ENCODE data around the gene ARID3C.

The ARID3C gene

DNA sequence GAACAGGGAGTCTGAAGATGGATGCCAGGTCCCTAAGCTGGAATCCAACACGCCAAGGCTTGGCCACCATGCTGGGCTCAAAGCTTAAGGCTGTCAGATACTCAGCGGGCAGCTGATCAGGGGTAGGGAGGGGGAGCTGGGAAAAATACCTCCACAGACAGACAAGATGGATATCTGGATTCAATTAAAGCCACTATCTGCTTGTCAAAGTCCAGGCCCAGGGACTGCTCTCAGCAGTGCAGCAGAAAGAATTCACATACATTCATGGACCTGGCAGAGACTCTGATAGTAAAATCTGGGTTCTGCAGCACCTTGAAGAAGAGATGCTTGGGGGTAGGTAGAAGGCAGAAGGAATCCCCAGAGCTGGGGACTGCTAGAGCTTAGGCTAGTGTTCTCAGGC, 13.7 kb downstream of the ARID3C start:
- Histone ChIP-seq H3K27me3 (ENCODE audit: control insufficient read depth in 5 of 5, insufficient read depth in 4 of 5, low read length in 5 of 5) (no peaks in the 10 kb centered on the region), H3K4me3 (ENCODE audit: low read depth in 1 of 5, low read length in 5 of 5) (no peak overlapping the region), H3K9me3 (ENCODE audit: control insufficient read depth in 5 of 5, low read length in 5 of 5) (no peaks in the 10 kb centered on the region), H3K27ac (ENCODE audit: low read depth, low read length) (no peak overlapping the region), H3K9ac (ENCODE audit: low read length in 5 of 5) (no peak overlapping the region), H3K36me3 (ENCODE audit: control insufficient read depth in 5 of 5, insufficient read depth in 5 of 5, low read length in 5 of 5) (peaks cover 6 to 54% (median 47%) of the 10 kb centered on the region in 5 donors), H3K4me1 (ENCODE audit: control insufficient read depth in 5 of 5, insufficient read depth in 5 of 5, low read length in 5 of 5) (peaks cover 10 to 38% (median 37%) of the 10 kb centered on the region in 5 donors)

DNA sequence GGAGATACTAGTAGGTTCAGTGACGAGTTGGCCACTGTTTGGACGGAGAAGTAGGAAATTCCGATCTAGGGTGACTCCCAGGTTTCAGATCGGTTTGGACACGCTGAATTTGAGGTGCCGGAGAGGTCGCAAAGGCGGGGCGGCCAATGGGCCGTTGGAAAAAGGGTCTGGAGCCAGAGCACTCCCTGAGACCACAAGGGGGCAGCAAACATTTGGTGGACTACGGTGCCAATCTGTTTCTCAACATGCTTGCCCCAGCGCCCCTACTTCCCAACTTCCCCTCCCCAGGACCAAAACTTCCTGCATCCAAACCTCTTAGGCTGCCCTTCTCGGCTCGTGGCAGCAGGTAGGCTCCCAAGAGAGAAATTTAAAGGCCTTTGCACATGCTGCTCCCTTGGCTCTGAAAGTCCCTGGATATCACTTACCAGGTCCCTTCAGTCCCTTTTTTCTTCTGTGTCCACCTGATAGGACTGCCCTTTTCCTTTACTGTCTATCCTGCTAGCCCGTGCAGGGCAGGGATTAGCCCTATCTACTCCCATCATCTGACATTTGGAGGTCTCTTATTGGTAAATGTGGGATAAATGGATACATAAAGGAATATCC, 16.0 kb downstream of the ARID3C start:
- Histone ChIP-seq H3K9ac (ENCODE audit: low read length in 5 of 5) (peak overlapping the region in 4 of 5 donors; percentile 48 to 92 (median 66)), H3K27ac (ENCODE audit: low read depth, low read length) (peak overlapping the region; percentile 60), H3K4me3 (ENCODE audit: low read depth in 1 of 5, low read length in 5 of 5) (peak overlapping the region; percentile 58 to 84 (median 80)), H3K27me3 (ENCODE audit: control insufficient read depth in 5 of 5, insufficient read depth in 4 of 5, low read length in 5 of 5) (no peaks in the 10 kb centered on the region), H3K36me3 (ENCODE audit: control insufficient read depth in 5 of 5, insufficient read depth in 5 of 5, low read length in 5 of 5) (peaks cover 3 to 45% (median 40%) of the 10 kb centered on the region in 5 donors), H3K9me3 (ENCODE audit: control insufficient read depth in 5 of 5, low read length in 5 of 5) (no peaks in the 10 kb centered on the region), H3K4me1 (ENCODE audit: control insufficient read depth in 5 of 5, insufficient read depth in 5 of 5, low read length in 5 of 5) (peaks cover 5 to 28% (median 25%) of the 10 kb centered on the region in 5 donors)

DNA sequence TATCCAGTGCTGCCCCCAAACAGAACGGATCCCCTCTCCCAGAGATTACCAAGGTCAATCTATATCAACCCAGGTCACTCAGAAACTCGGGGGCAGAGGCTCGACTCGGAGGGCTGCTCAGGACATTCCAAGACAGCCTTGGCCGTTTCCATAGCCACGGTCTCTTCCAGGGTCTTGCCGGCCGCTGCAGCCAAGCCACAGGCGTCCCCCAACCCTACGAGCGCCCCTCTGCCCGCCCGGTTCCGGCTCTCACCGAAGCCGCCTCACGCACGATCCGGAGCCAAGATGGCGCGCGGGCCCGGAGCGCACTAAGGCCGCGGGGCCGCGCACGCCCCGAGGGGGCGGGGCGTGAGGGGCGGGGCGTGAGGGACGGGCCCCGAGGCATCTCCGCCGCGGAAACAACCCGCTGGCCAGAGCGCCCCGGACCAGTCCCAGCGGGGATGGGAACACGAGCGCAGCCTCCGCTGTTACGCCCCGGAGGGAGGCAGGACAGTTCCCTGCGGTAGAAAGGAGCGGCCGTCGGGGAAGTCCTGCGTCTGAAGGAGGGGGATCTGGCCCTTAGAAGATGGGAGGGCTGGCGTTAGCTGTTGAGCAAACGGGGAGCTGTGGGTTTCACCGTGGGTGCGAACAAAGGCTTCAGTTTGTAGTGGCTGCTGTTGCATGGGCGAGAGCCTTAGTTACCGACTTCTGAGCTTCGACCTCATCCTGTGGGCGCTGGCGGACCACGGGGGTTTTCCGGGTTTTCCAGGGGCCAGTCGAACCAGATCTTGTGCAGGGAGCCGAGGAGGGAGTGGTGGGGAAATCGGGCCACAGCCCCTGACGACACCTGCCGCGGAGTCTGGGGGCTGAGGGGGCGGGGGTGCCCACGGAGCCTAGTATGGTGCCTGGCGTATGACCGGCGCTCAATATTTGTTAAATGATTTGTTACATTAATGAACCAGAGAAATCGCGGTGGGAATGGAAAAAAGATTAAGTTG, 16.8 kb downstream of the ARID3C start, which contains the start of gene RPP25L:
TSS of gene RPP25L (minus strand) at position 287 of the 977 bp plus-strand sequence. CDS start 801 bp downstream, outside the sequence.
- peak within 1 kb of the TSS; percentile 59 to 96 (median 92) for H3K9ac ChIP-seq (ENCODE audit: low read length in 5 of 5)
- H3K9me3 ChIP-seq (ENCODE audit: control insufficient read depth in 5 of 5, low read length in 5 of 5) = no peaks in the 10 kb centered on the region
- peaks cover 0 to 37% (median 32%) of the 10 kb centered on the region in 5 donors for H3K36me3 ChIP-seq (ENCODE audit: control insufficient read depth in 5 of 5, insufficient read depth in 5 of 5, low read length in 5 of 5)
- peak within 1 kb of the TSS; percentile 79 to 87 (median 83) for H3K4me3 ChIP-seq (ENCODE audit: low read depth in 1 of 5, low read length in 5 of 5)
- peaks cover 5 to 28% (median 25%) of the 10 kb centered on the region in 5 donors for H3K4me1 ChIP-seq (ENCODE audit: control insufficient read depth in 5 of 5, insufficient read depth in 5 of 5, low read length in 5 of 5)
- H3K27ac ChIP-seq (ENCODE audit: low read depth, low read length) = peak within 1 kb of the TSS; percentile 60
- no peaks in the 10 kb centered on the region for H3K27me3 ChIP-seq (ENCODE audit: control insufficient read depth in 5 of 5, insufficient read depth in 4 of 5, low read length in 5 of 5)

DNA sequence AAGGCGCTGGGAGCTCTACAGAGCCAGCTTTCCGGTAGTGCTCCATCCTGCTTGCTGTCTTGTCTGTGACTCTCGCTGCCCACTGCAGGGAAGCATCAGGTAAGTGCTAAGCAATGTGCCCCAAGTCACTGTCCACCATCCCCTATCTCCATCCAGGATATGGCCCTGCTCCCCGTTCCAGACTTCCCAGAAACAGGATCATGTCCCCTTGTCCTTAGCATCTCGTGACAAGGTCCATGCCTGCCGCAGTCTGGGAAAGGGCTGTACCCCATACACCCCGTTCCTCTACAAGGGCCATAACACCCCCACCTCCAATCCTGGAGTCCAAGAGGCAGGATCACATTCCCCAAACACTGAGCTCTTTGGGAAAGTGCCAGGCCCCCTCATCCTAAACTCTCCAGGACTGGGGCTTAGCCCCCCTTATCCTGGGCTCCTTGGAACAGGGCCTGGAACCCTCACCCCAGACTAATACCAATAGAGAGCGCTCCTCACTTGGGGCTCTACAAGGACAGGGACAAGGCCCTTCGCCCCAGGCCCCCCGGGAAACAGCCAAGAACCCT, 17.5 kb downstream of the ARID3C start:
- H3K36me3 ChIP-seq (ENCODE audit: control insufficient read depth in 5 of 5, insufficient read depth in 5 of 5, low read length in 5 of 5) = peaks cover 0 to 30% (median 24%) of the 10 kb centered on the region in 5 donors
- peak overlapping the region; percentile 60 for H3K27ac ChIP-seq (ENCODE audit: low read depth, low read length)
- H3K4me1 ChIP-seq (ENCODE audit: control insufficient read depth in 5 of 5, insufficient read depth in 5 of 5, low read length in 5 of 5) = peaks cover 5 to 28% (median 25%) of the 10 kb centered on the region in 5 donors
- H3K9ac ChIP-seq (ENCODE audit: low read length in 5 of 5) = peak overlapping the region; percentile 56 to 96 (median 92)
- no peaks in the 10 kb centered on the region for H3K27me3 ChIP-seq (ENCODE audit: control insufficient read depth in 5 of 5, insufficient read depth in 4 of 5, low read length in 5 of 5)
- peak overlapping the region; percentile 79 to 87 (median 83) for H3K4me3 ChIP-seq (ENCODE audit: low read depth in 1 of 5, low read length in 5 of 5)
- no peaks in the 10 kb centered on the region for H3K9me3 ChIP-seq (ENCODE audit: control insufficient read depth in 5 of 5, low read length in 5 of 5)

DNA sequence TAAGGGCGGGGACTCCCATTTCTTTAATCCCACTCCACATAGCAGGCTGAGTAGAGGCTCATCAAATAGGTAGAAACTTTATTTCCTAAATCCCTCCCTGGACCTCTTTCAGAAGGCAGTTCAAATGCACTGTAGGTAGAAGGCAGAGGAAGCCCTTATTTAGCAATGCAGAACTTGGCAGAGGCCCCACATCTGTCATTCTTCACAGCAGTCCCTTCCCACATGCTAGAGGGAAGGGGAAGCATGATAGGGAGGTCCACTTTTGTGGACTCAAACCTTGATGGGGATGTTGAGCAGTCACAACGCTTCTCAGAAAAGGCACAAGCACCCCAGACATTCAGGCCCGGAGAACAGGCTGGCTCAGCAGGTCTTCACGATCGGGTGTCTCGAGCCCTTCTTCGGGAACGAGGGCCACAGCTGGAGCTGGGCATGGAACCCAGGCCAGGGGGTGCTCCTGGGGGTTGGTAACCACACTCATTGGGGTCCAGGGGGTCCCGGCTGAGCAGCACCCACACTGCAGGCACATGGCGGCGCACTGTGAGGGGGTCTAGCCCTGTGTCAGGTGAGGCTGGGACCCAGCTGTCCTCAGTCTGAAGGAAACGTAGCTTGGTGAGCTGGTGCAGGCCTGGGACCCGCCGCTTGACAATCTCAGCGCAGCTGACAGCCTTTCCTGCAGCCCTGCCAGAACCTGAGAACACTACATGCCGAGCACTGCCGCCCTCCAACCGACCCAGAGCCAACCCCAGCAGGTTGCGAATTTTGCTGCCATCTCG, 18.2 kb downstream of the ARID3C start:
- no peaks in the 10 kb centered on the region for H3K9me3 ChIP-seq (ENCODE audit: control insufficient read depth in 5 of 5, low read length in 5 of 5)
- H3K9ac ChIP-seq (ENCODE audit: low read length in 5 of 5) = peak overlapping the region in 2 of 5 donors; percentile 92 to 96
- H3K4me3 ChIP-seq (ENCODE audit: low read depth in 1 of 5, low read length in 5 of 5) = peak overlapping the region in 3 of 5 donors; percentile 79 to 84 (median 83)
- H3K4me1 ChIP-seq (ENCODE audit: control insufficient read depth in 5 of 5, insufficient read depth in 5 of 5, low read length in 5 of 5) = peaks cover 5 to 28% (median 25%) of the 10 kb centered on the region in 5 donors
- H3K36me3 ChIP-seq (ENCODE audit: control insufficient read depth in 5 of 5, insufficient read depth in 5 of 5, low read length in 5 of 5) = peaks cover 0 to 23% (median 18%) of the 10 kb centered on the region in 5 donors
- H3K27me3 ChIP-seq (ENCODE audit: control insufficient read depth in 5 of 5, insufficient read depth in 4 of 5, low read length in 5 of 5) = no peaks in the 10 kb centered on the region
- no peak overlapping the region for H3K27ac ChIP-seq (ENCODE audit: low read depth, low read length)

DNA sequence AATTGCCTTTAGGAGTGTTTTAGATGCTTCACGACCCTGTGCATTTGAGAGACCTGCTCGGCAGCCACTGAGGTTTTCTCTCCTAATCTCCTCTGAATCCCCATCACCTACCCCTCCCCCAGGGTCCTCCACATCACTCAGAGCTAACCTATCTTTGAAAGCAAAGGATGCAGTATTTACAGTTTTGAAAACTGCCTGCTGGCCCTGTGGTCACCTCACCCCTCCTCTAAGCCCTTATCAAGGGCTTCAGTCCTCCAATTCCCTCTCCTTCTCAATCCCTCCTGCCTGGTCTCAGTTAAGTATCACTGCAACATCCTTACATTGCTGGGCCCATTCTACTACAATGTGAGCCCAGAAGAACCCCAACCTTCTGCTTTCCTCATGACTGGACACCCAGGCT, 21.5 kb downstream of the ARID3C start:
- no peaks in the 10 kb centered on the region for H3K36me3 ChIP-seq (ENCODE audit: control insufficient read depth in 5 of 5, insufficient read depth in 5 of 5, low read length in 5 of 5)
- no peak overlapping the region for H3K27ac ChIP-seq (ENCODE audit: low read depth, low read length)
- H3K9ac ChIP-seq (ENCODE audit: low read length in 5 of 5) = no peak overlapping the region
- no peaks in the 10 kb centered on the region for H3K9me3 ChIP-seq (ENCODE audit: control insufficient read depth in 5 of 5, low read length in 5 of 5)
- peaks cover 5 to 20% (median 18%) of the 10 kb centered on the region in 5 donors for H3K4me1 ChIP-seq (ENCODE audit: control insufficient read depth in 5 of 5, insufficient read depth in 5 of 5, low read length in 5 of 5)
- H3K27me3 ChIP-seq (ENCODE audit: control insufficient read depth in 5 of 5, insufficient read depth in 4 of 5, low read length in 5 of 5) = peaks cover 0 to 4% (median 0%) of the 10 kb centered on the region in 5 donors
- no peak overlapping the region for H3K4me3 ChIP-seq (ENCODE audit: low read depth in 1 of 5, low read length in 5 of 5)

DNA sequence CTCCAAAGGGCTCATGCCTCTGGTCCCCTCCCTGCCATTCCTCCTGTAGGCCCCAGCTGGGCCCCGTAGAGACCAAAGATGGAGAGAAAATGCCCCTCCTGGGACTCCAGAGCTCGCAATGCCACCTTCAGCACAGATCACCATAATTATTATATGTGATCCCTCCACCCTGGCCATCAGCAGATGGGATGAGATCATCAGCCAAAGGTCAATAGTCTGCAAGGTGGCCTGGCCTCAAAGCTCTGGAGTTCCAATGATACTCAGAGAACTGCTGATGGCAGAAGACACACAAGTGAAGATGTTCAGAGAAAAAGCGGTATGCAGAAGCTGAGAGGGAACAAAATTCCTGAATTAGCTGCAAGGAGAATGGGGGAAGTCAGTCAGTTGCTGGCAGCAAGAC, 22.0 kb downstream of the ARID3C start:
- Histone ChIP-seq H3K27ac (ENCODE audit: low read depth, low read length) (no peak overlapping the region), H3K9me3 (ENCODE audit: control insufficient read depth in 5 of 5, low read length in 5 of 5) (no peaks in the 10 kb centered on the region), H3K4me1 (ENCODE audit: control insufficient read depth in 5 of 5, insufficient read depth in 5 of 5, low read length in 5 of 5) (peaks cover 5 to 17% (median 14%) of the 10 kb centered on the region in 5 donors)

DNA sequence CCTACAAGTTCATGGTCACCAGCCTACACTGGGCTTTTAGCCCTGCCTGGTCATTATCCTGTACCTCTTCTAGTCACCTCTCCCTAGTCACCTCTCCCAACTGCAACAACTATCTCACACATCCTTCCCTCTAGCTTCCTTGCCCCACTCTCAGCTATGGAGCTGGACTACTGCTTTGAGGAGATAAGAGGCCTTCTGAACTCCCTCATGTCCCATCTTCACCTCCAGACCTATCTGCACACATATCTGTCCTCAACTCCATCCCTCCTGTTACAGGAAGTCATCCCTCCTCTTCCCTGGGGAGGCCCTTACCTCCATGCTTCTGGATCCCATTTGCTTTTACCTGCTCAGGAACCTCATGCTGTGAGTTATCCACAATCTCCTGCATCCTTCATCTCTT, 22.7 kb downstream of the ARID3C start:
- Histone ChIP-seq H3K9ac (ENCODE audit: low read length in 5 of 5) (no peak overlapping the region), H3K36me3 (ENCODE audit: control insufficient read depth in 5 of 5, insufficient read depth in 5 of 5, low read length in 5 of 5) (no peaks in the 10 kb centered on the region), H3K4me3 (ENCODE audit: low read depth in 1 of 5, low read length in 5 of 5) (no peak overlapping the region), H3K27me3 (ENCODE audit: control insufficient read depth in 5 of 5, insufficient read depth in 4 of 5, low read length in 5 of 5) (peaks cover 0 to 4% (median 0%) of the 10 kb centered on the region in 5 donors), H3K9me3 (ENCODE audit: control insufficient read depth in 5 of 5, low read length in 5 of 5) (no peaks in the 10 kb centered on the region), H3K27ac (ENCODE audit: low read depth, low read length) (no peak overlapping the region), H3K4me1 (ENCODE audit: control insufficient read depth in 5 of 5, insufficient read depth in 5 of 5, low read length in 5 of 5) (peaks cover 3 to 11% (median 9%) of the 10 kb centered on the region in 5 donors)

More for the DNA sequence above, 22.0 kb downstream of the ARID3C start:
- peaks cover 0 to 4% (median 0%) of the 10 kb centered on the region in 5 donors for H3K27me3 ChIP-seq (ENCODE audit: control insufficient read depth in 5 of 5, insufficient read depth in 4 of 5, low read length in 5 of 5)
- H3K36me3 ChIP-seq (ENCODE audit: control insufficient read depth in 5 of 5, insufficient read depth in 5 of 5, low read length in 5 of 5) = no peaks in the 10 kb centered on the region
- no peak overlapping the region for H3K9ac ChIP-seq (ENCODE audit: low read length in 5 of 5)
- no peak overlapping the region for H3K4me3 ChIP-seq (ENCODE audit: low read depth in 1 of 5, low read length in 5 of 5)

DNA sequence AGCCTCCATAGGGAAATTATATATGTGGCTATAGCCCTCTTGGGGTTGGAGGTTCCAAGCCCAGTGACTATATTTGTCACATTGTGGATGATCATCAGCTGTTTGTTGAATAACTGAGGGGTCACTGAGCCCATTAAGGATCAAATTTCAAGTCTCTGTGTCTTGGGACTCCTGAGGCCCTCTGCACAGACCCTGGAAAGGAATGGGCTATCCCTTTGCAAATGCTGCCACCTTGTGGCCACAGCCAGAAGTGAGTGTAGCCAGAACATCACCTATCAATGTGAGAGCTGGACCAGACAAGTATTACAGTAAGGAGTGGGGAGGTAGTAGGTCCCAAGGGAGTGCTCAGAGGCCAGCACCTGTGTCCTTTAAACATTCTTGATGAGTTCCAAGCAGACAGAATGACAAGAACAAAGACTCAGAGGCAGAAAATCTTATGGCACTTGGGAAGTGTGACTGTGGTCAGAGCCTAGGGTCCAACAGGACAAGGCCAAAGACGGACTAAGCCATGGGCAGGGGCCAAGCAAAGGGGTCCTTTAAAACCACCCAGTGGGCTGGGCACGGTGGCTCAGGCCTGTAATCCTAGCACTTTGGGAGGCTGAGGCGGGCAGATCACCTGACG, 25.1 kb downstream of the ARID3C start:
- Histone ChIP-seq H3K27ac (ENCODE audit: low read depth, low read length) (no peak overlapping the region), H3K9ac (ENCODE audit: low read length in 5 of 5) (no peak overlapping the region), H3K4me1 (ENCODE audit: control insufficient read depth in 5 of 5, insufficient read depth in 5 of 5, low read length in 5 of 5) (peaks cover 2 to 14% (median 9%) of the 10 kb centered on the region in 5 donors), H3K4me3 (ENCODE audit: low read depth in 1 of 5, low read length in 5 of 5) (no peak overlapping the region), H3K9me3 (ENCODE audit: control insufficient read depth in 5 of 5, low read length in 5 of 5) (no peaks in the 10 kb centered on the region), H3K36me3 (ENCODE audit: control insufficient read depth in 5 of 5, insufficient read depth in 5 of 5, low read length in 5 of 5) (no peaks in the 10 kb centered on the region), H3K27me3 (ENCODE audit: control insufficient read depth in 5 of 5, insufficient read depth in 4 of 5, low read length in 5 of 5) (peaks cover 0 to 4% (median 0%) of the 10 kb centered on the region in 5 donors)
